GM06990 (cell line): ENCODE results near the gene MB21D2.

Experiments used
- DNase-seq: peaks from one replicate; pipeline ENCODE4 v3.0.0-alpha.2; 2011; ENCODE audit not compliant: insufficient read length; ENCODE audit errors: extremely low read depth
- H3K27me3 ChIP-seq: replicated peaks from 2 replicates; pipeline ENCODE4 v1.6.0; 2011; ENCODE audit warnings: low read length; ENCODE audit not compliant: control insufficient read depth, insufficient read depth
- H3K36me3 ChIP-seq: 2 replicates; pipeline ENCODE4 v1.5.1; 2011; ENCODE audit warnings: low read length; ENCODE audit not compliant: control insufficient read depth, insufficient read depth
- H3K4me3 ChIP-seq: replicated peaks from 2 replicates; pipeline ENCODE4 v1.5.1; 2011; ENCODE audit warnings: low read depth, mild to moderate bottlenecking, control low read depth, low read length
- TF ChIP-seq, protein P1 (sequence below): IDR thresholded peaks from 2 replicates; pipeline ENCODE4 v1.5.1; 2011; ENCODE audit warnings: low read length, control low read depth, mild to moderate bottlenecking, inconsistent platforms; ENCODE audit not compliant: insufficient read depth, poor library complexity, severe bottlenecking

Gene MB21D2

GRCh38 chr3:192929146-192929545 lies 11.5 kb upstream of the MB21D2 start:
- TF ChIP-seq, protein P1, sequence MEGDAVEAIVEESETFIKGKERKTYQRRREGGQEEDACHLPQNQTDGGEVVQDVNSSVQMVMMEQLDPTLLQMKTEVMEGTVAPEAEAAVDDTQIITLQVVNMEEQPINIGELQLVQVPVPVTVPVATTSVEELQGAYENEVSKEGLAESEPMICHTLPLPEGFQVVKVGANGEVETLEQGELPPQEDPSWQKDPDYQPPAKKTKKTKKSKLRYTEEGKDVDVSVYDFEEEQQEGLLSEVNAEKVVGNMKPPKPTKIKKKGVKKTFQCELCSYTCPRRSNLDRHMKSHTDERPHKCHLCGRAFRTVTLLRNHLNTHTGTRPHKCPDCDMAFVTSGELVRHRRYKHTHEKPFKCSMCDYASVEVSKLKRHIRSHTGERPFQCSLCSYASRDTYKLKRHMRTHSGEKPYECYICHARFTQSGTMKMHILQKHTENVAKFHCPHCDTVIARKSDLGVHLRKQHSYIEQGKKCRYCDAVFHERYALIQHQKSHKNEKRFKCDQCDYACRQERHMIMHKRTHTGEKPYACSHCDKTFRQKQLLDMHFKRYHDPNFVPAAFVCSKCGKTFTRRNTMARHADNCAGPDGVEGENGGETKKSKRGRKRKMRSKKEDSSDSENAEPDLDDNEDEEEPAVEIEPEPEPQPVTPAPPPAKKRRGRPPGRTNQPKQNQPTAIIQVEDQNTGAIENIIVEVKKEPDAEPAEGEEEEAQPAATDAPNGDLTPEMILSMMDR = no peak
- DNase-seq = no peak
- no peak overlapping the region for H3K4me3 ChIP-seq
- H3K36me3 ChIP-seq = no peaks in the 10 kb centered on the region
- H3K27me3 ChIP-seq = no peaks in the 10 kb centered on the region

DNA sequence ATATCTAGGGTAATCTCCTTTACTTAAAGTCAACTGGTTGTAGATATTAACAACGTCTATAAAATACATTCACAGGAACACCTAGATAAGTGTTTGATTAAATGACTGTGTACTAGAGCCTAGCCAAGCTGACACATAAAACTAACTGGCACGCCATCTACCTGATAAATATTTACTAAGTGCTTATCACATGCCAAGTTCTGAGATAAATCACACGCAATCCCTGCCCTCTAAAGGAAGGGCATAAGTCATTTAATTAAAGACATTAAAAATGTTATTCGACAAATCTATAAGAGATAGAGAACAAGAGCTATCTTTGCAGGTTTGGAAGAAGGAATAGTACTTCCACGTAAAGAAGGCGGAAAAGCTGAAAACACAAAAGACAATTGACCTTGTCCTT lies 11.1 kb upstream of the MB21D2 start:
- Histone ChIP-seq H3K4me3 (no peak overlapping the region), H3K27me3 (no peaks in the 10 kb centered on the region), H3K36me3 (no peaks in the 10 kb centered on the region)
- TF ChIP-seq, protein P1 = no peak
- DNase-seq = no peak

DNA sequence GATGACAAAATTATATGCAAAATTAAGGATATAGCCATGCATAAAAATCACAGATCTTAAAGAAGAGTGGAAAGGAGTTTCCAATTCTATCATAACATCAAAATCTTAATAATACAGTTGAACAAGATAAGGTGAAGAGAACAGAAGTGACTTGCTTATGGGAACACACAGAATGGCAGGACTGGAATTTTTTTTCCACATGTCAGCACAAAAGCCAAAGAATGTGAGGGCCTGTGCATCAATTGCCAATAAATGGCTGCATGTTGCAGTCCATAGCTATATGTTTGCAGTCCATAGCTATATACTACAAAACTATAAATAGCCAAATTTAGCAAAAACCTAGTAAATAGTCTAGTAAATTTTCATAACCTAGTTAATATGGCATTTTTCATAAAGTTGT lies 10.4 kb upstream of the MB21D2 start:
- no peaks in the 10 kb centered on the region for H3K36me3 ChIP-seq
- TF ChIP-seq, protein P1 = no peak
- no peak for DNase-seq
- no peaks in the 10 kb centered on the region for H3K27me3 ChIP-seq
- H3K4me3 ChIP-seq = no peak overlapping the region

DNA sequence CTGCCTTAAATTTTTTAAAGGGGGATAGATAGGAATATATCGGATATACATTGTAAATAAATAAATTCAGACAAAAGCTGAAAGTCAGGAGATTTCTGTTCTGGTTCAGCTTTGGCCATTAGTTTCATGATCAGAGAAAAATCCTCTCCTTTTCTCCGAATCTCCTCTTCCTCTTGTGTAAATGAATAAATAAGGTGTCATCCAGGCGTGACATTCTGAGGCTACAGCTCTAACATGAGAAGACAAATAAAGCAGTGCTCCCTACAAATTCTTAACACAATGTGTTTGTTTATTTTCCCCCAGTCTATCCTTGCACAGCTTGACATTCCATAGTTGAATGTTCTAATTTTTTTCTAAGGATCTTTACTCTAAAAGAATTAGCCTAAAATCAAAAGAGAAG lies 9.4 kb upstream of the MB21D2 start:
- DNase-seq = no peak
- TF ChIP-seq, protein P1 = no peak
- Histone ChIP-seq H3K36me3 (no peaks in the 10 kb centered on the region), H3K4me3 (no peak overlapping the region), H3K27me3 (no peaks in the 10 kb centered on the region)

DNA sequence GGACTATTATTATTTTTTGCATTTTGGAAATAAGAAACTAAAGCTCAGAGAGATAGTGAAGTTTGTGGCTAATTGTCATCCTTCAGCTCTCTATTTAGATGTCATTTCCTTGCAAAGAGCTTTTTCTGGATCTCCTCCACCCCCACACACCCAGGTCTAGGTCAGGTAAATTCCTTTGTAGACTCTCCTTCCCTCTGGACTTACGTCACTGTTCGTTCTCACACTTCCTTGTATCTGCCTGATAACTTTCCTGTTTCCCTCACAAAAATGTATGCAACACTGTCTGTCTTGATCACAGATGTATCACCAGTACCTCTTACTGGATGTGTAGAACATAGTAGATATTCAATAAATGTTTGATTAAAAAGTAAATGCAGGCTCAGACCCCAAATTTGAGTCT lies 6.1 kb upstream of the MB21D2 start:
- TF ChIP-seq, protein P1 = no peak
- H3K27me3 ChIP-seq = no peaks in the 10 kb centered on the region
- H3K4me3 ChIP-seq = no peak overlapping the region
- no peak for DNase-seq
- H3K36me3 ChIP-seq = no peaks in the 10 kb centered on the region

DNA sequence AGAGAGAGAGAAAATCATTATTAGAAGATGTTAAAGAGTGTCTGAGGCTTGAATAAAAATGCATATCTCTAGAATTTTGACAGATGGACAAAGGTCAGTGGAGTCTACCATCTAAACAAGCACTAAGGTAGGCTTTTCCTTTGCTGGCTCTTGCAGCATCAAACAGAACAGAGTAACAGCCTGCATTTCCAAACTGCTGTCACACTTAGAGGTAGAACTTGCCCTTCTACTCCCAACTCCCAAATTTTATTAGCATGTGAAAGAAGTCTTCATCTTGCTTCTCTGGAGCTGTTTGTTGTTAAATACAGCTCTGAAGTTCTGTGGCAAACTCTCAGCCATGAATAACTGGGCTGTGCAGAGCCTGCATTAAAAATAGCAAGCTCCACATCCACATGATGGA lies 4.1 kb upstream of the MB21D2 start:
- Histone ChIP-seq H3K27me3 (no peaks in the 10 kb centered on the region), H3K36me3 (no peaks in the 10 kb centered on the region), H3K4me3 (no peak overlapping the region)
- DNase-seq = no peak
- TF ChIP-seq, protein P1 = no peak
